HL-60 (cell line): ENCODE measurements around the gene RAB39A.
"Not testable (repeated sequence)": the region's sequence is repeated elsewhere in the genome, so short reads cannot be mapped to it uniquely, and the experiment has no call there.

Experiments used
- DNase-seq, 2 experiments: peaks; one replicate each; pipeline ENCODE4 v3.0.0-alpha.2; 2010 to 2020; ENCODE audit warnings: low read depth in 1 of 2, low spot score in 1 of 2
- H3K27ac ChIP-seq: fragments of 250-450 bp; sonication (Bioruptor Pico); replicated peaks from 2 replicates; pipeline ENCODE4 v1.5.1; 2020; ENCODE audit warnings: mild to moderate bottlenecking, moderate library complexity
- H3K27me3 ChIP-seq: fragments of 250-450 bp; sonication (Bioruptor Pico); 2 replicates; pipeline ENCODE4 v1.5.1; 2021; ENCODE audit warnings: mild to moderate bottlenecking, moderate library complexity; ENCODE audit not compliant: insufficient read depth, poor library complexity, severe bottlenecking
- H3K4me3 ChIP-seq: replicated peaks from 2 replicates; pipeline ENCODE4 v1.5.1; 2011; ENCODE audit warnings: mild to moderate bottlenecking, control low read depth, low read length; ENCODE audit not compliant: insufficient read depth
- CTCF ChIP-seq: IDR thresholded peaks from one replicate; pipeline ENCODE4 v1.5.1; 2011; ENCODE audit warnings: low read length, control low read depth, inconsistent platforms; ENCODE audit not compliant: insufficient read depth
- GABPA ChIP-seq: IDR thresholded peaks from 2 replicates; pipeline ENCODE4 v1.6.1; 2012; ENCODE audit warnings: low read depth
- POLR2AphosphoS5 ChIP-seq: IDR thresholded peaks from 2 replicates; pipeline ENCODE4 v1.6.1; 2012; ENCODE audit warnings: low read depth
- REST ChIP-seq: IDR thresholded peaks from 2 replicates; pipeline ENCODE4 v1.6.1; 2012; ENCODE audit warnings: low read depth; ENCODE audit not compliant: insufficient replicate concordance
- SPI1 ChIP-seq: IDR thresholded peaks from 2 replicates; pipeline ENCODE4 v1.6.1; 2012; ENCODE audit warnings: low read depth, mild to moderate bottlenecking, borderline replicate concordance

RAB39A gene

GRCh38 chr11:107921997-107922396 is 6.3 kb upstream of the RAB39A start:
- Histone ChIP-seq H3K27me3 (no peaks in the 10 kb centered on the region), H3K27ac (no peak overlapping the region), H3K4me3 (no peak overlapping the region)
- DNase-seq, result no peak
- TF ChIP-seq SPI1, result no peak
- TF ChIP-seq POLR2AphosphoS5, result no peak
- no peak for TF ChIP-seq GABPA
- TF ChIP-seq REST, result no peak
- TF ChIP-seq CTCF, result no peak

GRCh38 chr11:107923519-107923918 is 4.7 kb upstream of the RAB39A start:
- DNase-seq, H3K4me3 ChIP-seq, H3K27me3 ChIP-seq, H3K27ac ChIP-seq: not testable (repeated sequence)
- TF ChIP-seq SPI1, result peak; percentile 52; the same call in 1 of the 2 replicates

- no peak for TF ChIP-seq REST
- TF ChIP-seq CTCF, result no peak
- no peak for TF ChIP-seq SPI1
- no peak for TF ChIP-seq GABPA
- no peak for TF ChIP-seq POLR2AphosphoS5
- peaks cover 3% of the 10 kb centered on the region for H3K27me3 ChIP-seq
Observed at GRCh38 chr11:107924306-107924705, 3.9 kb upstream of the RAB39A start.

GRCh38 chr11:107927559-107927958 is 689 bp upstream of the RAB39A start:
- H3K27me3 ChIP-seq, result peaks cover 10% of the 10 kb centered on the region
- H3K27ac ChIP-seq, result no peak overlapping the region
- peak overlapping the region; percentile 28 for H3K4me3 ChIP-seq
- DNase-seq, result no peak
- TF ChIP-seq SPI1 (no peak), GABPA (no peak), REST (no peak), CTCF (no peak)

More at GRCh38 chr11:107924306-107924705, 3.9 kb upstream of the RAB39A start:
- DNase-seq, result no peak
- H3K4me3 ChIP-seq, result no peak overlapping the region
- no peak overlapping the region for H3K27ac ChIP-seq
